Duodenal mucosa (tissue), 2 donors: Measurements from ENCODE around the gene CEP85L.
A peak's percentile ranks its signal among the peaks of the same experiment; 100 is the strongest.

Experiments used
- H3K27ac ChIP-seq: one replicate; pipeline ENCODE4 v1.7.0; 2013; ENCODE audit warnings: low read depth, low read length
- H3K27me3 ChIP-seq, 2 donors: one replicate each; pipeline ENCODE4 v1.7.0; 2013; ENCODE audit warnings: low read length in 2 of 2, control low read depth in 1 of 2; ENCODE audit not compliant: insufficient read depth in 2 of 2, control insufficient read depth in 1 of 2
- H3K36me3 ChIP-seq, 2 donors: one replicate each; pipeline ENCODE4 v1.7.0; 2013; ENCODE audit warnings: low read length in 2 of 2, control low read depth in 1 of 2; ENCODE audit not compliant: insufficient read depth in 2 of 2, control insufficient read depth in 1 of 2
- H3K4me1 ChIP-seq, 2 donors: one replicate each; pipeline ENCODE4 v1.7.0; 2013; ENCODE audit warnings: low read length in 2 of 2, control low read depth in 1 of 2; ENCODE audit not compliant: insufficient read depth in 2 of 2, control insufficient read depth in 1 of 2
- H3K4me3 ChIP-seq, 2 donors: one replicate each; pipeline ENCODE4 v1.7.0; 2013; ENCODE audit warnings: low read length in 2 of 2, low read depth in 1 of 2
- H3K9ac ChIP-seq, 2 donors: one replicate each; pipeline ENCODE4 v1.7.0; 2013; ENCODE audit warnings: low read length in 2 of 2, low read depth in 1 of 2
- H3K9me3 ChIP-seq, 2 donors: one replicate each; pipeline ENCODE4 v1.7.0; 2013; ENCODE audit warnings: low read length in 2 of 2, control low read depth in 1 of 2; ENCODE audit not compliant: control insufficient read depth in 1 of 2

Gene CEP85L

DNA sequence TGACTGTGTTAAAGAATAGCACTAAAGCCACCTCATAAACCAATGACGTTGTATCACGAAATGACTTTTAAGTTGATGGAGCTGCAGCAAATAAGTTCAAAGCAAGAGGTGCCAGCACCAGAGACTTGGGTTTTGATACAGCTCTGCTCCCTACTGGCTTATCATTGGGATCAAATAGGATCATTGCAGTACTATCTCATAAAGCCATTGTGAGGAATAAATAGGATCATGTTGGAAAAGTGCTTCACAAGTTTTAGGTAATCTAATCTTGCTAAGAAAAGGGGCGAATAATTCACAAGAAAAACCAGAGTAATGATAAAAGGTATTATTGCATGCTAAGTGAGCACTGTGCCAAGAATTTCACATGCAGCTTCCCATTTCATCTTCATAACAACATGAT lies 10.4 kb upstream of the CEP85L start:
- Histone ChIP-seq H3K9ac (no peak overlapping the region), H3K4me1 (no peaks in the 10 kb centered on the region), H3K36me3 (no peaks in the 10 kb centered on the region), H3K4me3 (no peak overlapping the region), H3K27me3 (no peaks in the 10 kb centered on the region), H3K9me3 (no peaks in the 10 kb centered on the region), H3K27ac (no peak overlapping the region)

DNA sequence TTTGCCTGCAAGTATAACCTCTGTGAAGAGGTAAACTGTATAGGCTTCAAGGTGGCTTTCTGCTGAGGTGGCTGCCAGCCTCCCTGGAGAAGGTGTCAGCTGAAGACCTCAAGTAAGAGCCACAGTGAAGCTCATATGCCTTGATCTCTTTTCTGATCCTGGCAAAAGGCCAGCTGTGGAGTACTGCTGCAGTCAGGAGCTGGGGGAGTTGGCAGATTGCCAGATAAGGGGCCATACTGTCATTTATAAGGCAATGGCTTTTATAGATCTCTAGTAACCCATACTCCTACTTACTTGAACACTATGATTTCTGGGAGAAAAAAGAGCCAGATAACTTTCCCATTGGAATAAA lies 8.8 kb upstream of the CEP85L start:
- Histone ChIP-seq H3K4me3 (no peak overlapping the region), H3K36me3 (no peaks in the 10 kb centered on the region), H3K27ac (no peak overlapping the region), H3K9me3 (no peaks in the 10 kb centered on the region), H3K27me3 (no peaks in the 10 kb centered on the region), H3K9ac (no peak overlapping the region), H3K4me1 (no peaks in the 10 kb centered on the region)

DNA sequence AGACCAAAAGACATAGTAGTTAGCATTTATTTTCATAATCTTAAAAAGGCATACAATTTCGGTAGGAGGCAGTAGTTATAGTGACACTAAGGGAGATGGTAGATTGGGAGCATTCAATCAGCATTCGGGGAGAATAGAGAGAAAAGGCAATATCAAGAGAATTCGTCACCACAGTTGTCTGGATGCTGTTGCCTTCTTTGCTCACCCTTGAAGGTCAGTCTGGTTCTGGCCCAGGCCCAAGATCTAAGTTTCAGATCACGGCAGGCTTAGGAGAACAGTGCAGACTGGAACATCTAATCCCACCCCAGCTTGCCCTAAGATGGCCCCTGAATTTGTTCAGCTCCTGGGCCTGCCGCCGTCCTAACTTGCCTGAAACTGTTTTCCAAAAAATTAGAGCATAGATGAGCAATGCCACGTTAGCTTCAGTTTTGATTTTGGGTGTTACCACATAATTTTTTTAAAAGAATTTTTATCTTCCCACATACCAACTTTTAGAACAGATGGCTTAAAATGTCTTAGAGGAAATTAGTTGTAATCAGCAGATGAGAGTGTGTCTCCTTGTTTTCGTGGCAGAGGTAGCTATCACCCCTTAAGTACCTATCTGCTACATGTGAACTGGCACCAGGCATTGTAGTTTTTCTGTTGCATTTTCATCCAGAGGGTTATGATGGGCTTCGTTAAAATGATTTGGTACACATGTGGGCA lies 8.3 kb upstream of the CEP85L start:
- Histone ChIP-seq H3K4me1 (no peaks in the 10 kb centered on the region), H3K27ac (no peak overlapping the region), H3K27me3 (no peaks in the 10 kb centered on the region), H3K4me3 (no peak overlapping the region), H3K36me3 (no peaks in the 10 kb centered on the region), H3K9ac (no peak overlapping the region), H3K9me3 (no peaks in the 10 kb centered on the region)

DNA sequence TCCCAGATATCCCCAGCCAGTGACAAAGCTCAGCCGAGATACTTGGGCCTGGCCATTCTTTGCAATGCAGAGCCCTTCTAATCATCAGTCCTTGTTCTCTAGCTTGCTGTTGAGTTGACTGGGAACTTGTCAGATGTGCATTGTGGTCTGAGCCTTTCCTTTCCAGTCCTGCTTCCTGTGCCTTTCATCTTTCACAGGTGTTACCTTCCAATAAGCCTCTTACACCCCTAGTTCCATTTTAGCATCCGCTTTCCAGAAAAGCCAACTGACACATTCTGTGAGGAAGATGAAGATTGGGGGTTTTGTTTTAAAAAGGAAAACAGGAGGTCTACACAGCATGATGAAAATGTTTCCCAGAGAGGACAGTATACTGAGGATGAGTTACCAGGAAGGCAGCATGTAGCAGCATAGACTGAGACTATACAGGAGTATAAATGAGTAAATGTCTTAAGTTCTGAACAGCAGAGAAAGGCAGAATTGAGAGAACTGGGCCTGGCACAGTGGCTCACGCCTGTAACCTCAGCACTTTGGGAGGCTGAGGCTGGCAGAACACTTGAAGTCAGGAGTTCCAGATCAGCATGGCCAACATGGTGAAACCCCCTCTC lies 5.6 kb upstream of the CEP85L start:
- Histone ChIP-seq H3K4me1 (peaks cover 3% of the 10 kb centered on the region in 2 donors), H3K36me3 (no peaks in the 10 kb centered on the region), H3K27me3 (no peaks in the 10 kb centered on the region), H3K4me3 (no peak overlapping the region), H3K9ac (no peak overlapping the region), H3K27ac (no peak overlapping the region), H3K9me3 (no peaks in the 10 kb centered on the region)

DNA sequence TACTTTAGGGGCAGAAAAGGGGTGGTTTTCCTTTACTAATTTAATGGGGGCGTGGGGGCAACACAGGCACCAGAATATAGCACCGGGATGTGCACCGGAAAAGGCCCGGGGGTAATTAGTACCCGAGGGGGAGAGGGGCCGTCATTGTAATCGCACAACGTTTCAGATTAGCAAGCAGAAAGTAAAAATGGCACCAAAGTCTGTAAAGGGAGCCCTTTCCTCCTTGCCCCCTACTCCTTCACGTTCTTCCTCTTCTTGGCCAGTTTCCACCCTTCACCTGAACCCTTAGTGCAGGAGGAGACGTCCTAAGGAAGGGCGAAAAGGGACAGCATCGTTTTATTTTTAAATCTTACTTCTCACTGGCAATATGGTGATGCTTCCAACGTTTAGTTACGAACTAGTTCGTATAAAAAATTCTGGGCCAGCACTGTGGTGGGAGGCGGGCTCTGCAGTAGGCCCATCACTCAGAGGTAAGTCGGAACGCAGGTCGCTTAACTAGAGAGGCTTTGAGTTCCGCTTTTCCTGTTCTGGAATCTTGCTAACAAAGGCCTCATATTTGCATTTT lies 742 bp upstream of the CEP85L start:
- H3K27ac ChIP-seq, result no peak overlapping the region
- H3K27me3 ChIP-seq, result peaks cover 3 to 13% of the 10 kb centered on the region in 2 donors
- no peaks in the 10 kb centered on the region for H3K36me3 ChIP-seq
- H3K4me3 ChIP-seq, result peak overlapping the region; percentile 64 to 75
- peak overlapping the region; percentile 59 to 60 for H3K9ac ChIP-seq
- H3K9me3 ChIP-seq, result no peaks in the 10 kb centered on the region
- H3K4me1 ChIP-seq, result peaks cover 10 to 11% of the 10 kb centered on the region in 2 donors

DNA sequence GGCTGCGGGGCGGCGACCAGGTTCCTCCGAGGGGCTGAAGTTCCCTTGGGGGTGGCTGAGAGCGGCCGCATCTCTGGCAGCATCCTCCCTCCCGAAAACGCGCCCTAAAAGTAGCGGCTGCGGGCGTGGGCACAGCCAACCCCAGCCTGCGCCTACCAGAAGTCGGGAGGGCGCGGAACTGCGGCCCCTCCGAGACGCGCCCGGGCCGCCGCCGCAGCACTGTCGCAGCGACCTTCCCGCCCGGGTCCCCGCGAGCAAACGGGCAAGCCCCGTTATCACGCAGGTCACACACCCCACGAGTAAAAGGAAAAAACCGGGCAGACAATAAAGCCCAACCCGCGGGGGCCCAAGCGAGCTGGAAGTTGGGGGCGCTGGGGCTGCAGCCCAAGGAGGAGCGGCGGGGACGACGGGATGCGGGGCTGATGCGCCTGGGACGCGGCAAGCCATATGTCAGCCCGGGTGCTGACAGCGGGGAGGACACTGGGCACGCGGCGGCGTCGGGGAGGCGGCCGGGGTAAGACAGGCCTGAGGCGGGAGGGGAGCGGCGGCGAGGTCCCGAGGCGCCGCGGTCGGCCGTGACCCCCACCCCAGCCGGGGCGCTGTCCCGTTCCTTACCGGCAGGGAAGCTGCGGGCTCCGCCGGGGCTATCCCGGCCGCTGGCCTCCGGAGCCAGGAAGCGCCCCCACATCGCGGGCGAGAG lies 659 bp downstream of the CEP85L start:
- peak overlapping the region; percentile 64 to 85 for H3K4me3 ChIP-seq
- H3K36me3 ChIP-seq, result no peaks in the 10 kb centered on the region
- peaks cover 3 to 13% of the 10 kb centered on the region in 2 donors for H3K27me3 ChIP-seq
- H3K4me1 ChIP-seq, result peaks cover 10 to 11% of the 10 kb centered on the region in 2 donors
- H3K27ac ChIP-seq, result peak overlapping the region; percentile 94
- H3K9me3 ChIP-seq, result no peaks in the 10 kb centered on the region
- peak overlapping the region; percentile 58 to 68 for H3K9ac ChIP-seq

DNA sequence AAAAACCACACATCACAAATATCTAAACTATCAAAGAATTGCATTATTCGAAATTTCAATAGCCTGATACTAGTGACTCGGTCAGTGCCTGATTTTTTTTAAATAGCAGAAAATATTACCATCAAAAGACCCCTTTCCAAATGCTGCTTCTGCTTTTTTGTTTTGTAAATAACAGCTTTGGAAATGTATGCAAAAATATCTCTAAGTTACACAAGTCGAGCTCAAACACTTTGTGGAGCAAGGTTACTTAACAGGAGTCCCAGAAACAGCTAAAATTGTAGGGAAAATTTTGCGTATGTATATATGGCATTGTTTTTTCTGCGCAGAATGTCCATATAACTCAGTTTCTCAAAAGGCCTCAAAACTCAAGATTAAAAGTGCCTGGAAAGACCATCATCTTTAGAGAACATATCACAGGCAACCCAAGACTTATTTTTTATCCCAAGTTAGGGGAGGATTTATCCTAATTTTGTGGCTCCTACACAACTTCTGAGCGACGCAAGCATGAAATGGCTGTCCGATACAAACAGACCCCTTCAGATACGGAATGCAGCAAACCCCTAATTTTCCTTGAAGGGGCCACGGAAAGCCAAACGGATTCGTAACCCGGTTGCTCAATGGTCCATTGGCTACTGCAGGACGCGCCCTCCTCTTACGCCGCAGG lies 1.3 kb downstream of the CEP85L start:
- Histone ChIP-seq H3K9me3 (no peaks in the 10 kb centered on the region), H3K36me3 (no peaks in the 10 kb centered on the region), H3K4me1 (peaks cover 10 to 11% of the 10 kb centered on the region in 2 donors), H3K27ac (peak overlapping the region; percentile 94), H3K4me3 (peak overlapping the region; percentile 64 to 85), H3K27me3 (peaks cover 3 to 13% of the 10 kb centered on the region in 2 donors), H3K9ac (peak overlapping the region; percentile 58 to 68)

DNA sequence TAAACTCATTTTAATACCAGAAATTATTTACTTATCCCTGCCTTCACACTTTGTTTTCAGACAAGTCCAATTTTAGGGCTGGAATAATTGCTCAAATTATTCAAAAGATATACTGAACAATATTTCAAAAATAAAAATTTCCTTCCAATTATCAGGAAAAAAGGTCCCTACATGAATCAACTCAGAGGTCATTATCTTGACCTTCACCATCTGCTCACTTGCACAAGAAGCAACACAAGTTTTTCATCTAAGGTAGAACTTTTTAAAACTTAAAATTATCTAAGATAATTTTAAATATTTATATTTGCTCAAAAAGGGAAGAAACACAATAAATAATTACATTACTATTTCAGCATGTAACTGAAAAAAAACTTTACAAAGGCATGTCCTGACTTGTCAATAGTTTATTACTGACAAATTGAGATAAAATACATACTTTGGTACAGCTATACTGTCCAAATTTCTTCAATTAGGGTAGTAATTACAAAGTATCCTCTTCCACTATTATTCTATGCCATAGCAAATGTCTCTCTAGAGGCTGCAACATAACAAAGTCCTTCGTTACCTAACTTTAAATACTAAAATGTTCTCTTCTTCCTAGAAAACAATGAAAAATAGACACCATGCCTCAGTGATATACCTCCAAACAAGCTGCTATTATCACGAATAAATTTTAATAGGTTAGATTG lies 2.4 kb downstream of the CEP85L start:
- Histone ChIP-seq H3K27me3 (peaks cover 3 to 13% of the 10 kb centered on the region in 2 donors), H3K9me3 (no peaks in the 10 kb centered on the region), H3K4me3 (no peak overlapping the region)

DNA sequence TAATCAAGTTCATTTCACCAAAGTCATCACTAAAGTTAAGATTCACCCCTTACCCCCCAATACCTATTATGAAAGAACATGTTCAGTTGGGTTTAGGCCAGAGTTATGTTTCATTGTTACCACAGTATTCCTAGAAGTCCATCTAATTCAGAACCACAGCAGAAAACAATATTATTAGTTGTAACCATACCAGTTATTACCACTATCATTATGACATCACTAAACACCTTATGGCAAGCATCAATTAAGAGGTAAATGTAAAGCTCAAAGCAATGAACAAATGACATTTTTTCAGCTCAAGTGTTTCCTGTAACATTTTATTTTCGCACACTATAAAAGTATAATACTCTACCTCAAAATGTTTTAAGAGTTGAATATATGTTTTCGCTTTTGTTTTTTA lies 4.4 kb downstream of the CEP85L start:
- no peaks in the 10 kb centered on the region for H3K9me3 ChIP-seq
- no peaks in the 10 kb centered on the region for H3K36me3 ChIP-seq
- H3K4me3 ChIP-seq, result no peak overlapping the region
- H3K9ac ChIP-seq, result no peak overlapping the region
- peaks cover 8% of the 10 kb centered on the region in 2 donors for H3K4me1 ChIP-seq
- no peak overlapping the region for H3K27ac ChIP-seq
- peaks cover 3 to 13% of the 10 kb centered on the region in 2 donors for H3K27me3 ChIP-seq

More for the DNA sequence above, 2.4 kb downstream of the CEP85L start:
- H3K9ac ChIP-seq, result peak overlapping the region in 1 of 2 donors; percentile 68
- H3K4me1 ChIP-seq, result peaks cover 10 to 11% of the 10 kb centered on the region in 2 donors
- H3K36me3 ChIP-seq, result no peaks in the 10 kb centered on the region
- no peak overlapping the region for H3K27ac ChIP-seq
